ENCODE data around the gene MROH9. TPM values are rescaled to one million over a fixed set of nuclear protein-coding genes. Genes with fewer than 3 reads are reported as not detected.

Gene MROH9
- total and polyA plus RNA-seq, 10 donors = not detected

DNA sequence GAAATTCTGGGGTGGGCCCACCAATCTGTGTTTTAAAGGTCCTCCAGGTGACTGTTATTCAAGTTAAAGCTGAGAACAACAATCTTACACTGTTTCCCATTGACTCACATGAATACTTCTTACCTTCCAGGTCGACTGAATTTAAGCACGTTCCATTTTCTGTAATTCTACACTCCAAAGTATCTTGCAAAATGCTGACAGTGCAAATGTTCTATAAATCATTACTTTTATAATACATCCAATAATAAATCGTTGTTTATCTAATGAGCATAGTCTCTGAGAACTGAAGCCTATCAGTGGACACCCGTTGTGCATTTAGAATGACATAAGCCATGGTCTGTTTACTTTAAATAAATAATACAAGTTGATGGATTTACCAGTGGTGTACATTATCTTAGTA lies 79.5 kb downstream of the MROH9 start:
- H3K36me3 ChIP-seq = no peaks in the 10 kb centered on the region
- intact Hi-C loops (cut with DNase I; ENCODE audit: low total_unique reads) = no loop called here

DNA sequence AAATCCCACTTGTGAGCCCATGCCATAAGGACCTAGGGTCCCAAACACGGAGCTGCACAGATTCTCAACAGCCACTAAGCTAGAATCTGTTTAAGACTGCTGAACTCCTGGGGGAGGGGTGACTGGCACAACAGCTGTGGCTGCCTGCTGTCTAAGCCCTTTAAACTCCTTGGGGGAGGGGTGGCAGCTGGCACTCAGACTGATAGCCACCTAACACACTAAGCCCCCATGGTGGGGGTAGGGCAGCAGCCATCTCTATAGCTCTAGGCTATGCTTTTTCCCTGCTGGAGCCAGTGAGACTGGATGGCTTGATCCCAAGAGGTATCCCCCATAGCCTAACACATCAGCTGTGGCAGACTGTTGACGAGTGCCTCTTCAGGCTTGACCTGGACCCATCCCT lies 82.1 kb downstream of the MROH9 start:
- no peak overlapping the region for H3K4me3 ChIP-seq
- H3K36me3 ChIP-seq = no peaks in the 10 kb centered on the region
- TF ChIP-seq, protein P1, sequence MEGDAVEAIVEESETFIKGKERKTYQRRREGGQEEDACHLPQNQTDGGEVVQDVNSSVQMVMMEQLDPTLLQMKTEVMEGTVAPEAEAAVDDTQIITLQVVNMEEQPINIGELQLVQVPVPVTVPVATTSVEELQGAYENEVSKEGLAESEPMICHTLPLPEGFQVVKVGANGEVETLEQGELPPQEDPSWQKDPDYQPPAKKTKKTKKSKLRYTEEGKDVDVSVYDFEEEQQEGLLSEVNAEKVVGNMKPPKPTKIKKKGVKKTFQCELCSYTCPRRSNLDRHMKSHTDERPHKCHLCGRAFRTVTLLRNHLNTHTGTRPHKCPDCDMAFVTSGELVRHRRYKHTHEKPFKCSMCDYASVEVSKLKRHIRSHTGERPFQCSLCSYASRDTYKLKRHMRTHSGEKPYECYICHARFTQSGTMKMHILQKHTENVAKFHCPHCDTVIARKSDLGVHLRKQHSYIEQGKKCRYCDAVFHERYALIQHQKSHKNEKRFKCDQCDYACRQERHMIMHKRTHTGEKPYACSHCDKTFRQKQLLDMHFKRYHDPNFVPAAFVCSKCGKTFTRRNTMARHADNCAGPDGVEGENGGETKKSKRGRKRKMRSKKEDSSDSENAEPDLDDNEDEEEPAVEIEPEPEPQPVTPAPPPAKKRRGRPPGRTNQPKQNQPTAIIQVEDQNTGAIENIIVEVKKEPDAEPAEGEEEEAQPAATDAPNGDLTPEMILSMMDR (IDR thresholded peaks at IDR 0.05 in 8 of 11, conservative IDR thresholded peaks at IDR 0.05 in 3 of 11) = no peak
- no peak overlapping the region for H3K27ac ChIP-seq
- WGBS, 5 donors = 61 to 87% (median 80%) methylated on average over 2 of the region's 2 CpGs
- H3K9me3 ChIP-seq = peaks cover 0 to 9% (median 0%) of the 10 kb centered on the region in 8 donors
- no peak for DNase-seq
- H3K4me1 ChIP-seq = no peaks in the 10 kb centered on the region
- H3K27me3 ChIP-seq (replicated peaks in 1 of 7) = peaks cover 0 to 10% (median 0%) of the 10 kb centered on the region in 7 donors
- intact Hi-C loops (cut with DNase I; ENCODE audit: low total_unique reads) = no loop called here

More for the DNA sequence above, 79.5 kb downstream of the MROH9 start:
- Histone ChIP-seq H3K4me3 (no peak overlapping the region), H3K27ac (no peak overlapping the region), H3K4me1 (no peaks in the 10 kb centered on the region), H3K9me3 (no peaks in the 10 kb centered on the region), H3K27me3 (replicated peaks in 1 of 7) (peaks cover 0 to 10% (median 0%) of the 10 kb centered on the region in 7 donors)
- WGBS, 5 donors = 70 to 86% (median 76%) methylated on average over 4 of the region's 4 CpGs
- TF ChIP-seq POLR2AphosphoS5 (IDR thresholded peaks at IDR 0.05) (no peak), POLR2A (IDR thresholded peaks at IDR 0.05) (no peak)
- TF ChIP-seq, protein P1 (IDR thresholded peaks at IDR 0.05 in 8 of 11, conservative IDR thresholded peaks at IDR 0.05 in 3 of 11) = no peak
- DNase-seq = no peak

DNA sequence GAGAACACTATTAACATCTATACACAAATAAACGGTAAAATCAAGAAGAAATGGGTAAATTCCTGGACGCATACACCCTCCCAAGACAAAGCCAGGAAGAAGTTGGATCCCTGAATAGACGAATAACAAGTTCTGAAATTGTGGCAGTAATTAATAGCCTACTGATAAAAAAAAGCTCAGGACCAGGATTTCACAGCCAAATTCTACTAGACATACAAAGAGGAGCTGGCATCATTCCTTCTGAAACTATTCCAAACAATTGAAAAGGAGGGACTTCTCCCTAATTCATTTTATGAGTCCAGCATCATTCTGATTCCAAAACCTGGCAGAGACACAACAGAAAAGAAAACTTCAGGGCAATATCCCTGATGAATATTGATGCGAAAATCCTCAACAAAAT lies 84.6 kb downstream of the MROH9 start:
- Histone ChIP-seq H3K4me1 (no peaks in the 10 kb centered on the region), H3K27me3 (replicated peaks in 1 of 7) (peaks cover 0 to 10% (median 0%) of the 10 kb centered on the region in 7 donors), H3K36me3 (no peaks in the 10 kb centered on the region), H3K4me3 (no peak overlapping the region), H3K27ac (no peak overlapping the region), H3K9me3 (peaks cover 0 to 9% (median 0%) of the 10 kb centered on the region in 8 donors)
- TF ChIP-seq, protein P1 (IDR thresholded peaks at IDR 0.05 in 8 of 11, conservative IDR thresholded peaks at IDR 0.05 in 3 of 11) = no peak
- TF ChIP-seq POLR2A (IDR thresholded peaks at IDR 0.05) (no peak), POLR2AphosphoS5 (IDR thresholded peaks at IDR 0.05) (no peak)
- 60 to 71% (median 68%) methylated on average over 4 of the region's 4 CpGs for WGBS, 5 donors
- no peak for DNase-seq
- intact Hi-C loops (cut with DNase I; ENCODE audit: low total_unique reads) = no loop called here

DNA sequence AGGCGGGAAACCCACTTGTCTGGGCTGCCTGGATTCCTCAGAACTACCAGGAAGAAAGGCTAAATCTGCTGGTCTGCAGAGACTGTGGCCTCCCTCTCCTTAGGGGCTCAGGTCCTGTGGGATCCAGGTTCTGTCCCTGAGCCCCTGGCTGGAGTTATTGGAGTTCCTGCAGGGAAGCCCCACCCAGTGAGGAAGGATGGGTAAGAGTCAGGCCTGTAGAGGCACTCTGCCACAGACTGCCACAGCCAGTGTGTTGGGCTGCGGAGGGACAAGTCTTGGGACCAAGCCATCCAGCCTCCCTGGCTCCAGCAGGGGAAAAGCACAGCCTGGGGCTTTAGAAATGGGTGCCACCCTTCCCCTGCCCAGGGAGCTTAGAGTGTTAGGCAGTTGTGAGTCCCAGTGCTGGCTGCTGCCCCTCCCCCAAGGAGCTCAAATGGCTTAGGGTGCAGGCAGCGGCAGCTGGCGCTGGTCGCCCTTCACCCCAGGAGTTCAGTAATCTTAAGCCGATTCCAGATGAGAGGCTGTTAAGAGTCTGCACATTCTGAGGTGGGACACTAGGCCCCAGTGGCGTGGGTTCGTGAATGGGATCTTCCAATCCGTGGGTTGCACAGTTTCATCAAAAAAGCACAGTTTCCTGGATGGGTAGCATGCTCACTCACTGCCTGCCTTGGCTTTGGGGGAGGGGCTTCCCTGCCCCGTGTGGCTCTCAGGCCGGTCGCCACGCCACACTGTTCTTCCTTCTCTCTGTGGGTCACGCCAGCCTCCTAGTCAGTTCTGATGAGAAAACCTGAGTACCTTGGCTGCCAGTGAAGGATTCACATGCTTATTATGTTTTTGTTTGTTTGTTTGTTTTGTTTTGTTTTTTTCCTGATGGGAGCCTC lies 97.7 kb downstream of the MROH9 start:
- peaks cover 0 to 12% (median 0%) of the 10 kb centered on the region in 8 donors for H3K9me3 ChIP-seq
- no peaks in the 10 kb centered on the region for H3K4me1 ChIP-seq
- WGBS, 5 donors = 48 to 57% (median 54%) methylated on average over 14 of the region's 14 CpGs
- no peak overlapping the region for H3K4me3 ChIP-seq
- no peak for DNase-seq
- no peak overlapping the region for H3K27ac ChIP-seq
- H3K27me3 ChIP-seq (replicated peaks in 1 of 7) = peaks cover 0 to 12% (median 0%) of the 10 kb centered on the region in 7 donors
- no peak for TF ChIP-seq POLR2A (IDR thresholded peaks at IDR 0.05)
- TF ChIP-seq, protein P1 (IDR thresholded peaks at IDR 0.05 in 8 of 11, conservative IDR thresholded peaks at IDR 0.05 in 3 of 11) = no peak
- TF ChIP-seq POLR2AphosphoS5 (IDR thresholded peaks at IDR 0.05) = no peak
- intact Hi-C loops (cut with DNase I; ENCODE audit: low total_unique reads) = no loop called here
- no peaks in the 10 kb centered on the region for H3K36me3 ChIP-seq
